OCI-LY1 (cell line): Measurements from ENCODE around the gene BAIAP2L2.

ENCODE experiments used
- H2AFZ ChIP-seq: fragments of 200-600 bp; sonication (generic), shearing (Covaris generic); 2 replicates; pipeline ENCODE4 v1.6.0; 2014; ENCODE audit warnings: antibody characterized with exemption, mild to moderate bottlenecking, low read length
- H3F3A ChIP-seq: fragments of 200-600 bp; sonication (generic), shearing (Covaris generic); 2 replicates; pipeline ENCODE4 v1.6.0; 2014; ENCODE audit warnings: mild to moderate bottlenecking, antibody characterized with exemption, low read length, moderate library complexity; ENCODE audit not compliant: insufficient read depth
- H3K27ac ChIP-seq: fragments of 200-600 bp; sonication (generic); 2 replicates; pipeline ENCODE4 v1.5.1; 2014; ENCODE audit warnings: low read length, mixed run types, mild to moderate bottlenecking, low read depth; ENCODE audit not compliant: poor library complexity, severe bottlenecking
- H3K27me3 ChIP-seq: fragments of 200-600 bp; sonication (generic); 2 replicates; pipeline ENCODE4 v1.6.0; 2014; ENCODE audit warnings: antibody characterized with exemption, mild to moderate bottlenecking, low read length, moderate library complexity; ENCODE audit not compliant: insufficient read depth
- H3K36me3 ChIP-seq: fragments of 200-600 bp; sonication (generic); 2 replicates; pipeline ENCODE4 v1.6.1; 2014; ENCODE audit warnings: mild to moderate bottlenecking, antibody characterized with exemption, low read length, moderate library complexity, mixed read lengths; ENCODE audit not compliant: insufficient read depth
- H3K4me1 ChIP-seq: fragments of 200-600 bp; sonication (generic); 2 replicates; pipeline ENCODE4 v1.5.1; 2014; ENCODE audit warnings: mild to moderate bottlenecking, low read length, moderate library complexity; ENCODE audit not compliant: insufficient read depth, severe bottlenecking
- H3K4me2 ChIP-seq: fragments of 200-600 bp; sonication (generic), shearing (Covaris generic); 2 replicates; pipeline ENCODE4 v1.6.1; 2014; ENCODE audit warnings: low read length
- H3K4me3 ChIP-seq: fragments of 200-600 bp; sonication (generic); 2 replicates; pipeline ENCODE4 v1.5.1; 2014; ENCODE audit warnings: low read length, low read depth, mild to moderate bottlenecking, mixed read lengths; ENCODE audit not compliant: poor library complexity, severe bottlenecking
- H3K79me2 ChIP-seq: fragments of 200-600 bp; shearing (Covaris generic); 2 replicates; pipeline ENCODE4 v1.6.1; 2016; ENCODE audit warnings: mixed run types, low read length, mixed read lengths; ENCODE audit not compliant: insufficient read depth
- H3K9ac ChIP-seq: fragments of 200-600 bp; sonication (generic), shearing (Covaris generic); 2 replicates; pipeline ENCODE4 v1.6.1; 2014; ENCODE audit warnings: mild to moderate bottlenecking, low read length, mixed read lengths
- H3K9me2 ChIP-seq: fragments of 200-600 bp; sonication (generic), shearing (Covaris generic); 2 replicates; pipeline ENCODE4 v1.6.1; 2014; ENCODE audit warnings: low read depth, mild to moderate bottlenecking, low read length, mixed read lengths
- H3K9me3 ChIP-seq: fragments of 200-600 bp; shearing (Covaris generic); 2 replicates; pipeline ENCODE4 v1.6.1; 2014; ENCODE audit warnings: low read length, mixed read lengths
- H4K20me1 ChIP-seq: fragments of 200-600 bp; sonication (generic), shearing (Covaris generic); 2 replicates; pipeline ENCODE4 v1.6.0; 2016; ENCODE audit warnings: mild to moderate bottlenecking, low read length; ENCODE audit not compliant: insufficient read depth
- EZH2 ChIP-seq: fragments of 200-600 bp; sonication (generic), shearing (Covaris generic); IDR thresholded peaks from 2 replicates; pipeline ENCODE4 v1.8.0; 2017; ENCODE audit warnings: borderline replicate concordance, mixed run types, mild to moderate bottlenecking, antibody characterized with exemption, low read length, moderate library complexity, mixed read lengths
- TF ChIP-seq, protein P1 (sequence below): fragments of 200-600 bp; sonication (generic), shearing (Covaris generic); IDR thresholded peaks from 2 replicates; pipeline ENCODE4 v1.5.1; 2017; ENCODE audit warnings: mild to moderate bottlenecking, antibody characterized with exemption, low read length, moderate library complexity, mixed read lengths

Gene BAIAP2L2

DNA sequence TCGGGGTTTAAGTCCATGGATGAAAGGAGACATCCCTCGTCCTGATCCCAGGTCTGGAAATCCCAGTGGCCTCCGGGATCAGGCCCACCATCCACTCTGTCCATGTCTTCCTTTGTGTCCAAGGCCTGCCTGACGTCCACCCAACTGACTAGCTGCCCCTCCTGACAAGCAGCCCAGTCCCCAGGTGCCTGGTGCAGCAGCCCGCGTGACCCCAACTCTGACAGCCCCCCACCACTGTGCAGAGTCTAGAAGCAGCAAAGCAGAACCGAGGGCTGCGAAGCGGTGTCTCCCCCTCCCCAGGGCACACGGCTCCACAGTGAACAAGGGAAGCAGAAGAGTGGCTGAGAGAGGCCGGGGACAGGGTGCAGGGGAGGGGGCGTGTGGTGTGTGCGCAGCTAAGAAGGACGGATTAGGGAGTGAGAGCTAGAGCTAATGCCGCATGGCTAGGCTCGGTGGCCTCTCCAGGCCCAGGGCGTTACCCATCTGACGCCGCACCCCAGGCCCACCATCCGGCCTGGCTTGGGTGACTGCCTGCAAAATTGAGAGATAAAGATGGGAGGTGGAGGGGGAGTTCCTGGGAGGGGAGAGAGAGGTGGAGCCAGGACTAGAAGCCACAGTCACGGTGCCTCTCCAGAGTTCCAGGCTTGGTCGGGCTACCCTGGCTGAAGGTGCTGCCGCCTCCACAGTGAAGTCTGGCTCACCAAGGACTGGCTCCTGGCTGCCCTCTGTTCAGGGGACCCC lies 16.6 kb upstream of the BAIAP2L2 start:
- H3K27ac ChIP-seq, result no peak overlapping the region

DNA sequence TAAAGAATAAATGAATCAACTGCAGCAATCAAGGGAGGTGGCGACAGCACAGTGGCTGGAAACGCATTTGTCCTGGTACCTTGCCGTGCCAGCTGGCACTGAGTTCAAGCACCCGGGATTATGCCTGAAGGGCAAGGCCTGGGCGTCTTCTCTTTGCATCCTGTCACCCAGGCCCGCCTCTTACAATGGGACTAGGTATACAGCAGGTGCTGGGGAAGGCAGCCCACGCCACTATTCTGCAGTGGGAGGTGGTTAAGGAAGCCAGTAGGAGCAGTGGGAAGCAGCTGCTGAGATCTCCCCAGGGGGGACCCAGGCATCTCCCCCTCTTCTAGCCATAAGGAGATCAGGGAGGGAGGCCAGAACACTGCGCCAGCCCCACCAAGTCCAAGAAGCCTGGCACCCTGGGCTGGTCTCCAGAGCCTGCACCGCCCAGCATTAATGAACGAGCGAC lies 15.3 kb upstream of the BAIAP2L2 start:
- no peak for TF ChIP-seq EZH2
- Histone ChIP-seq H3F3A (no peaks in the 10 kb centered on the region), H3K9me3 (no peaks in the 10 kb centered on the region), H2AFZ (no peak overlapping the region), H3K4me3 (no peak overlapping the region), H3K79me2 (no peaks in the 10 kb centered on the region), H3K36me3 (no peaks in the 10 kb centered on the region), H3K4me2 (no peak overlapping the region), H3K4me1 (no peaks in the 10 kb centered on the region), H3K9ac (no peak overlapping the region), H3K27me3 (no peaks in the 10 kb centered on the region), H4K20me1 (no peaks in the 10 kb centered on the region), H3K27ac (no peak overlapping the region), H3K9me2 (no peaks in the 10 kb centered on the region)

More for the DNA sequence above, 16.6 kb upstream of the BAIAP2L2 start:
- Histone ChIP-seq H3K4me1 (no peaks in the 10 kb centered on the region), H3F3A (no peaks in the 10 kb centered on the region), H3K4me3 (no peak overlapping the region), H3K27me3 (no peaks in the 10 kb centered on the region), H3K79me2 (no peaks in the 10 kb centered on the region), H3K36me3 (0 out of 2 replicates have a peak, but pooled peaks cover 3% of the 10 kb centered on the region), H3K9me3 (no peaks in the 10 kb centered on the region), H3K9ac (no peak overlapping the region), H3K9me2 (no peaks in the 10 kb centered on the region), H3K4me2 (no peak overlapping the region), H2AFZ (no peak overlapping the region), H4K20me1 (no peaks in the 10 kb centered on the region)
- TF ChIP-seq, protein P1, sequence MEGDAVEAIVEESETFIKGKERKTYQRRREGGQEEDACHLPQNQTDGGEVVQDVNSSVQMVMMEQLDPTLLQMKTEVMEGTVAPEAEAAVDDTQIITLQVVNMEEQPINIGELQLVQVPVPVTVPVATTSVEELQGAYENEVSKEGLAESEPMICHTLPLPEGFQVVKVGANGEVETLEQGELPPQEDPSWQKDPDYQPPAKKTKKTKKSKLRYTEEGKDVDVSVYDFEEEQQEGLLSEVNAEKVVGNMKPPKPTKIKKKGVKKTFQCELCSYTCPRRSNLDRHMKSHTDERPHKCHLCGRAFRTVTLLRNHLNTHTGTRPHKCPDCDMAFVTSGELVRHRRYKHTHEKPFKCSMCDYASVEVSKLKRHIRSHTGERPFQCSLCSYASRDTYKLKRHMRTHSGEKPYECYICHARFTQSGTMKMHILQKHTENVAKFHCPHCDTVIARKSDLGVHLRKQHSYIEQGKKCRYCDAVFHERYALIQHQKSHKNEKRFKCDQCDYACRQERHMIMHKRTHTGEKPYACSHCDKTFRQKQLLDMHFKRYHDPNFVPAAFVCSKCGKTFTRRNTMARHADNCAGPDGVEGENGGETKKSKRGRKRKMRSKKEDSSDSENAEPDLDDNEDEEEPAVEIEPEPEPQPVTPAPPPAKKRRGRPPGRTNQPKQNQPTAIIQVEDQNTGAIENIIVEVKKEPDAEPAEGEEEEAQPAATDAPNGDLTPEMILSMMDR, result no peak

DNA sequence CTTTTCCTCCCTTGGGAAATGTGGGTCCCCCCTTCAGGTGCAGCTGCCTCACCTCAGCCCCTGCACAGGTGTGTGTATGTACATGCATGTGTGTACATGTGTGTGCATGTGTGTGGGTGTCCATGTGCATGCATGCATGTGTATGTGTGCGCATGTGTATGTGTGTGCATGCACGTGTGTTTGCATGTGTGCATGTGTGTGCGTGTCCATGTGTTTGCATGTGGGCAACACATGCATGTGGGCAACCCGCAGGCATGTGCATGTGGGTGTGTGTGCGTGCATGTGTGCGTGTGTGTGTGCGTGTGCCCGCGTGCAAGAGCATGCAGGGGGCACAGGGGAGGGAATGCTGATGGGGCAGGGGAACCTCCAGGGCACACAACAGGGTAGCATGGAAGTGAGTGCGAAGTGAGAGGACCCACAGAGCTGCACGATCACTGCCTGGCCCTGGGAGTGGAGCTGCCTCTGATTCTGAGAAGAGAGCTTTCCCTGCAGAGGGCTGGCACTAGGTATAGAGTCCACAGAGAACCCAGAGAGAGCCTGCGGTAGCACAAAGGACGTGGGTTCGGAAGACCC lies 14.6 kb upstream of the BAIAP2L2 start:
- no peak overlapping the region for H3K9ac ChIP-seq
- no peaks in the 10 kb centered on the region for H3K36me3 ChIP-seq
- no peak overlapping the region for H2AFZ ChIP-seq
- no peaks in the 10 kb centered on the region for H4K20me1 ChIP-seq
- no peak overlapping the region for H3K27ac ChIP-seq
- no peaks in the 10 kb centered on the region for H3K4me1 ChIP-seq
- TF ChIP-seq, protein P1, result no peak
- no peaks in the 10 kb centered on the region for H3K9me3 ChIP-seq
- no peaks in the 10 kb centered on the region for H3K79me2 ChIP-seq
- no peaks in the 10 kb centered on the region for H3K9me2 ChIP-seq
- no peaks in the 10 kb centered on the region for H3K27me3 ChIP-seq
- H3K4me3 ChIP-seq, result no peak overlapping the region
- H3F3A ChIP-seq, result no peaks in the 10 kb centered on the region
- no peak overlapping the region for H3K4me2 ChIP-seq
